Muscle layer of colon (tissue), 2 donors: ENCODE data around the gene PDF.

Source experiments
- H3K27ac ChIP-seq: one replicate; pipeline ENCODE4 v1.7.0; 2013; ENCODE audit warnings: low read depth, mild to moderate bottlenecking, low read length, moderate library complexity
- H3K27me3 ChIP-seq, 2 donors: one replicate each; pipeline ENCODE4 v1.7.0; 2013; ENCODE audit warnings: low read length in 2 of 2, mild to moderate bottlenecking in 2 of 2; ENCODE audit not compliant: insufficient read depth in 2 of 2, control insufficient read depth in 1 of 2
- H3K36me3 ChIP-seq: one replicate; pipeline ENCODE4 v1.7.0; 2013; ENCODE audit warnings: mild to moderate bottlenecking, low read length; ENCODE audit not compliant: insufficient read depth
- H3K4me1 ChIP-seq: one replicate; pipeline ENCODE4 v1.7.0; 2013; ENCODE audit warnings: mild to moderate bottlenecking, low read length; ENCODE audit not compliant: insufficient read depth
- H3K4me3 ChIP-seq, 2 donors: one replicate each; pipeline ENCODE4 v1.7.0; 2013; ENCODE audit warnings: low read length in 2 of 2, low read depth in 1 of 2, mild to moderate bottlenecking in 1 of 2, moderate library complexity in 1 of 2
- H3K9ac ChIP-seq: one replicate; pipeline ENCODE4 v1.7.0; 2013; ENCODE audit warnings: low read length
- H3K9me3 ChIP-seq: one replicate; pipeline ENCODE4 v1.7.0; 2013; ENCODE audit warnings: mild to moderate bottlenecking, low read length
- donor health status: abdominal sarcoma.
- donor health status: Adenocarcinoma of cecum.

The PDF gene

GRCh38 chr16:69338557-69339288 is 8.3 kb upstream of the PDF start:
- peaks cover 40% of the 10 kb centered on the region for H3K36me3 ChIP-seq
- peak overlapping the region; percentile 96 for H3K27ac ChIP-seq
- H3K4me3 ChIP-seq, result peak overlapping the region; percentile 80 to 84
- H3K27me3 ChIP-seq, result no peaks in the 10 kb centered on the region
- H3K9ac ChIP-seq, result peak overlapping the region; percentile 69
- no peaks in the 10 kb centered on the region for H3K9me3 ChIP-seq
- H3K4me1 ChIP-seq, result peaks cover 22% of the 10 kb centered on the region

- Histone ChIP-seq H3K9me3 (no peaks in the 10 kb centered on the region), H3K36me3 (peaks cover 45% of the 10 kb centered on the region), H3K9ac (no peak overlapping the region), H3K4me1 (peaks cover 26% of the 10 kb centered on the region), H3K27me3 (no peaks in the 10 kb centered on the region), H3K4me3 (no peak overlapping the region), H3K27ac (no peak overlapping the region)
These were observed 4.3 kb upstream of the PDF start for GRCh38 chr16:69334696-69335095.

- Histone ChIP-seq H3K9ac (no peak overlapping the region), H3K27me3 (no peaks in the 10 kb centered on the region), H3K36me3 (peaks cover 50% of the 10 kb centered on the region), H3K4me1 (peaks cover 37% of the 10 kb centered on the region), H3K27ac (peak overlapping the region; percentile 40), H3K9me3 (no peaks in the 10 kb centered on the region), H3K4me3 (peak overlapping the region; percentile 77 to 79)
These were observed 761 bp downstream of the PDF start for GRCh38 chr16:69329369-69330285.

GRCh38 chr16:69328854-69329316 is 1.5 kb downstream of the PDF start:
- H3K36me3 ChIP-seq, result peaks cover 49% of the 10 kb centered on the region
- no peak overlapping the region for H3K9ac ChIP-seq
- H3K27me3 ChIP-seq, result no peaks in the 10 kb centered on the region
- H3K4me1 ChIP-seq, result peaks cover 36% of the 10 kb centered on the region
- peak overlapping the region in 1 of 2 donors; percentile 79 for H3K4me3 ChIP-seq
- no peak overlapping the region for H3K27ac ChIP-seq
- no peaks in the 10 kb centered on the region for H3K9me3 ChIP-seq

GRCh38 chr16:69327585-69328310 is 2.6 kb downstream of the PDF start:
- Histone ChIP-seq H3K4me1 (peaks cover 28% of the 10 kb centered on the region), H3K9me3 (no peaks in the 10 kb centered on the region), H3K4me3 (no peak overlapping the region), H3K9ac (no peak overlapping the region), H3K36me3 (peaks cover 49% of the 10 kb centered on the region), H3K27ac (no peak overlapping the region), H3K27me3 (no peaks in the 10 kb centered on the region)

GRCh38 chr16:69326172-69326873 is 4.1 kb downstream of the PDF start:
- Histone ChIP-seq H3K9me3 (no peaks in the 10 kb centered on the region), H3K9ac (no peak overlapping the region), H3K27ac (no peak overlapping the region), H3K4me1 (peaks cover 26% of the 10 kb centered on the region), H3K36me3 (peaks cover 57% of the 10 kb centered on the region), H3K27me3 (no peaks in the 10 kb centered on the region), H3K4me3 (no peak overlapping the region)

- Histone ChIP-seq H3K36me3 (peaks cover 62% of the 10 kb centered on the region), H3K9me3 (no peaks in the 10 kb centered on the region), H3K4me3 (no peak overlapping the region), H3K9ac (no peak overlapping the region), H3K4me1 (peaks cover 22% of the 10 kb centered on the region), H3K27ac (no peak overlapping the region), H3K27me3 (no peaks in the 10 kb centered on the region)
These were observed 4.6 kb downstream of the PDF start for GRCh38 chr16:69325784-69326171.

GRCh38 chr16:69324585-69325253 is 5.7 kb downstream of the PDF start:
- peaks cover 22% of the 10 kb centered on the region for H3K4me1 ChIP-seq

GRCh38 chr16:69324013-69324531 is 6.3 kb downstream of the PDF start:
- H3K36me3 ChIP-seq, result peaks cover 79% of the 10 kb centered on the region
- no peak overlapping the region for H3K27ac ChIP-seq
- H3K4me1 ChIP-seq, result peaks cover 16% of the 10 kb centered on the region

More at GRCh38 chr16:69324585-69325253, 5.7 kb downstream of the PDF start:
- H3K36me3 ChIP-seq, result peaks cover 73% of the 10 kb centered on the region
- H3K4me3 ChIP-seq, result no peak overlapping the region
- no peak overlapping the region for H3K9ac ChIP-seq
- H3K9me3 ChIP-seq, result no peaks in the 10 kb centered on the region
- no peaks in the 10 kb centered on the region for H3K27me3 ChIP-seq
- no peak overlapping the region for H3K27ac ChIP-seq

GRCh38 chr16:69323415-69323814 is 7.0 kb downstream of the PDF start:
- no peak overlapping the region for H3K27ac ChIP-seq
- H3K4me3 ChIP-seq, result no peak overlapping the region
- H3K4me1 ChIP-seq, result peaks cover 9% of the 10 kb centered on the region
- H3K9me3 ChIP-seq, result no peaks in the 10 kb centered on the region
- no peaks in the 10 kb centered on the region for H3K27me3 ChIP-seq
- no peak overlapping the region for H3K9ac ChIP-seq
- peaks cover 81% of the 10 kb centered on the region for H3K36me3 ChIP-seq

More at GRCh38 chr16:69324013-69324531, 6.3 kb downstream of the PDF start:
- Histone ChIP-seq H3K9ac (no peak overlapping the region), H3K9me3 (no peaks in the 10 kb centered on the region), H3K27me3 (no peaks in the 10 kb centered on the region), H3K4me3 (no peak overlapping the region)
